Liver (tissue), 9 donors: ENCODE data around the gene ARHGEF40. TPM values are rescaled to one million over a fixed set of nuclear protein-coding genes. Genes with fewer than 3 reads are reported as not detected.

Experiments used
- DNase-seq: peaks from one replicate; pipeline ENCODE4 v3.0.0-alpha.2; 2017; ENCODE audit warnings: low spot score
- H3K27ac ChIP-seq, 2 donors: one replicate each; pipeline ENCODE4 v1.7.0; 2013; ENCODE audit warnings: inconsistent platforms in 2 of 2, low read length in 2 of 2, control low read depth in 1 of 2, low read depth in 1 of 2, mild to moderate bottlenecking in 1 of 2
- H3K27me3 ChIP-seq, 4 donors: one replicate each; pipeline versions ENCODE4 v1.6.1 to v1.7.0; 2013; ENCODE audit warnings: low read length in 3 of 4, inconsistent platforms in 1 of 4, mild to moderate bottlenecking in 1 of 4, moderate library complexity in 1 of 4; ENCODE audit not compliant: control insufficient read depth in 4 of 4, insufficient read depth in 4 of 4
- H3K36me3 ChIP-seq, 4 donors: one replicate each; pipeline versions ENCODE4 v1.6.1 to v1.7.0; 2013; ENCODE audit warnings: low read length in 3 of 4, mild to moderate bottlenecking in 3 of 4, low read depth in 1 of 4, moderate library complexity in 1 of 4; ENCODE audit not compliant: control insufficient read depth in 4 of 4, insufficient read depth in 3 of 4
- H3K4me1 ChIP-seq, 4 donors: one replicate each; pipeline versions ENCODE4 v1.6.1 to v1.7.0; 2013; ENCODE audit warnings: low read length in 3 of 4, mild to moderate bottlenecking in 3 of 4, moderate library complexity in 1 of 4; ENCODE audit not compliant: control insufficient read depth in 4 of 4, insufficient read depth in 4 of 4
- H3K4me3 ChIP-seq, 3 donors: one replicate each; pipeline versions ENCODE4 v1.6.1 to v1.7.0; 2013; ENCODE audit warnings: low read length in 3 of 3, control low read depth in 1 of 3, low read depth in 1 of 3, mild to moderate bottlenecking in 1 of 3
- H3K9ac ChIP-seq, 2 donors: one replicate each; pipeline ENCODE4 v1.7.0; 2013; ENCODE audit warnings: low read length in 2 of 2, mild to moderate bottlenecking in 2 of 2, moderate library complexity in 2 of 2, control low read depth in 1 of 2, low read depth in 1 of 2
- H3K9me3 ChIP-seq, 4 donors: one replicate each; pipeline versions ENCODE4 v1.6.1 to v1.7.0; 2013; ENCODE audit warnings: low read length in 3 of 4; ENCODE audit not compliant: control insufficient read depth in 4 of 4
- CTCF ChIP-seq: fragments of 150-350 bp; IDR thresholded peaks from 2 replicates; pipeline ENCODE4 v1.5.1; 2017; ENCODE audit warnings: improper control_type of control experiment, low read depth, low read length; ENCODE audit not compliant: missing input control
- EGR1 ChIP-seq, 2 donors: IDR thresholded peaks; 2 replicates each; pipeline ENCODE4 v1.6.1; 2016 to 2018; ENCODE audit warnings: antibody characterized with exemption in 2 of 2, low read depth in 2 of 2
- FOXA1 ChIP-seq: IDR thresholded peaks from 2 replicates; pipeline ENCODE4 v1.6.1; 2016; ENCODE audit warnings: antibody characterized with exemption
- FOXA2 ChIP-seq: IDR thresholded peaks from 2 replicates; pipeline ENCODE4 v1.6.1; 2016; ENCODE audit warnings: antibody characterized with exemption
- GABPA ChIP-seq, 2 donors: IDR thresholded peaks in 1 of 2; conservative IDR thresholded peaks in 1 of 2; 2 replicates each; pipeline ENCODE4 v1.6.1; 2016; ENCODE audit warnings: antibody characterized with exemption in 2 of 2, mild to moderate bottlenecking in 1 of 2, moderate library complexity in 1 of 2
- HNF4A ChIP-seq, 2 donors: conservative IDR thresholded peaks; 2 replicates each; pipeline ENCODE4 v1.6.1; 2016; ENCODE audit warnings: antibody characterized with exemption in 2 of 2, mild to moderate bottlenecking in 2 of 2
- HNF4G ChIP-seq: IDR thresholded peaks from 2 replicates; pipeline ENCODE4 v1.6.1; 2016; ENCODE audit warnings: antibody characterized with exemption
- JUND ChIP-seq, 2 donors: IDR thresholded peaks; 2 replicates each; pipeline ENCODE4 v1.6.1; 2016; ENCODE audit warnings: antibody characterized with exemption in 2 of 2
- MAX ChIP-seq: IDR thresholded peaks from 2 replicates; pipeline ENCODE4 v1.6.1; 2016; ENCODE audit warnings: antibody characterized with exemption
- NR2F2 ChIP-seq: IDR thresholded peaks from 2 replicates; pipeline ENCODE4 v1.6.1; 2016; ENCODE audit warnings: antibody characterized with exemption
- RAD21 ChIP-seq, 2 donors: IDR thresholded peaks; 2 replicates each; pipeline ENCODE4 v1.6.1; 2016; ENCODE audit warnings: antibody characterized with exemption in 2 of 2, mild to moderate bottlenecking in 2 of 2
- RXRA ChIP-seq, 2 donors: IDR thresholded peaks; 2 replicates each; pipeline ENCODE4 v1.6.1; 2017 to 2018; ENCODE audit warnings: antibody characterized with exemption in 2 of 2, mild to moderate bottlenecking in 1 of 2
- SP1 ChIP-seq: IDR thresholded peaks from 2 replicates; pipeline ENCODE4 v1.6.1; 2018; ENCODE audit warnings: antibody characterized with exemption, mild to moderate bottlenecking
- TAF1 ChIP-seq: conservative IDR thresholded peaks from 2 replicates; pipeline ENCODE4 v1.6.1; 2016; ENCODE audit warnings: antibody characterized with exemption, mild to moderate bottlenecking
- YY1 ChIP-seq: IDR thresholded peaks from 2 replicates; pipeline ENCODE4 v1.6.1; 2016; ENCODE audit warnings: antibody characterized with exemption, mild to moderate bottlenecking
- ZBTB33 ChIP-seq: IDR thresholded peaks from 2 replicates; pipeline ENCODE4 v1.6.1; 2016; ENCODE audit warnings: antibody characterized with exemption
- WGBS: extraction: QIAGEN DNeasy Blood & Tissue Kit; methylation state at CpG from one replicate; pipeline ENCODE4 v1.1.7; 2013; 5-methylcytosine and 5-hydroxymethylcytosine counted together
- polyA plus RNA-seq, 2 donors: library from polyadenylated mRNA; stranded (reverse) in 1 of 2; unstranded in 1 of 2; fragments of 200-250 nt in 1 of 2; fragments of >200 nt in 1 of 2; fragmentation: Nextera tagmentation in 1 of 2; extraction: Ambion mirVana in 1 of 2; gene quantifications; one replicate each; pipeline versions ENCODE4 v1.2.1 to v1.2.3, GENCODE V29; 2013 to 2015
- total RNA-seq, 2 donors: library from RNA; depleted of rRNA; stranded (reverse); fragments of >200 nt; gene quantifications; one replicate each; pipeline ENCODE4 v1.2.3, GENCODE V29; 2014
- TF ChIP-seq, protein P1 (sequence below): IDR thresholded peaks from 2 replicates; pipeline ENCODE4 v1.6.1; 2016; ENCODE audit warnings: antibody characterized with exemption
- TF ChIP-seq, protein P2 (sequence below): IDR thresholded peaks from 2 replicates; pipeline ENCODE4 v1.6.1; 2016; ENCODE audit warnings: antibody characterized with exemption, mild to moderate bottlenecking
- donor health status: healthy.
- donor health status: healthy.
- donor health status: healthy.
- donor health status: healthy.
- donor health status: healthy.

Gene ARHGEF40
- total and polyA plus RNA-seq, 4 donors, result 9.3 to 42.5 (median 16.9) TPM

DNA sequence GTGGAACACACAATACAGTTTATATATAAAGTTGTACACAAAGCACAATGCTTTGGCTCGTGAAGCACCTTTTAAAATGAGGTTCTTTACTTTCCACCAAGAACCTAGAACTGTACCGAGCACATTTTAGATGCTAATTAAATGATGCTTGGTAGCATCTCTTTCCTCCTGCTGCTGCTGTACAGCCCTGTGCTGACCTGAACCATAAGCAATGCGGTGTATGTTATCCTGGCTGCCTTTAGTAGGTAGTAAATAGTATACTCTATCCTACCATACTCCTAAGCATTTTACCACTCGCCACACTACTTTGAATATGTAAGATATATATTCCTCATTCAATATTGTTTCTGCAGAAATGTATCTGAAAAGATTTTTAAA is 15.3 kb upstream of the ARHGEF40 start:
- 31% methylated on average over 4 of the region's 4 CpGs for WGBS
- Histone ChIP-seq H3K9ac (peak overlapping the region in 1 of 2 donors; percentile 55), H3K27ac (peak overlapping the region; percentile 72 to 84)

DNA sequence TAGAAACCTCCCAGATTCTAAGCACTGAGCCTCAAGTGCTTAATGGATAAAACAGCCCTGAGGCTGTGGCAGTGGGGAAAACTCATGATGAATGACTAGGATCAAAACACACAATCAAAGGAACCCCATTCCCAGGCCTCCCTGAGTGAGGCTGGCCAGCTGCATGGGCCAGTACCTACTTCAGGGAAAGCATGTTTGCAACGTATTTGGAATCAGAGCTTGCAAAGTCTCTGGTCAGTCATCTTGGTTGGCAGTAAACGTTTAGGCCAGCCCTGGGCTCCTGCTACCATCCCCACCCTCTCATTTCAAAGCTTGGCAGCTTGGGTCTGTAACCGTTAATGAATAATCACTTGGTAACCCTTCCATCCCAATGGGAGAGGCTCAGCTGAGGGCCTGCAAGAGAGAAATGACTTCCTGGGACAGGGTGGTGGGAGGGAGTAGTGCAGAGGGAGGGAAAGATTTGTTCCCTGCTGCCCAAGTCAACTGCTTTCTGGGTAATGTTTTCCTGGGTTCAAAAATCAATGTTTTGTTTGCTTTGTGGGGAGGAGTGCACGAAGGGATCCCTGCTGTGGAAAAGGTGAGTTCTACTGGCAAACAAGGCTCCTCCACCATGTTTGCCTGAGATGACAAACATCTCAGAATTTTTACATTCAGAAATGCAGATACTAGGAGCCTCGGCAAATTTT is 14.5 kb upstream of the ARHGEF40 start:
- Histone ChIP-seq H3K9me3 (no peaks in the 10 kb centered on the region), H3K27ac (peak overlapping the region; percentile 72 to 84), H3K27me3 (no peaks in the 10 kb centered on the region), H3K4me3 (peak overlapping the region in 2 of 3 donors; percentile 10 to 24), H3K4me1 (peaks cover 15 to 56% (median 44%) of the 10 kb centered on the region in 4 donors), H3K36me3 (no peaks in the 10 kb centered on the region), H3K9ac (peak overlapping the region in 1 of 2 donors; percentile 25)
- TF ChIP-seq SP1 (peak; percentile 97), EGR1 (IDR thresholded peaks at IDR 0.05; ENCODE audit: low read depth in 2 of 2) (peak; percentile 64 to 94), MAX (peak; percentile 99), FOXA2 (peak; percentile 81), HNF4A (conservative IDR thresholded peaks at IDR 0.05) (peak; percentile 87 to 94), YY1 (peak; percentile 93), HNF4G (peak; percentile 63), NR2F2 (no peak), RAD21 (IDR thresholded peaks at IDR 0.05) (peak; percentile 55 to 68), GABPA (IDR thresholded peaks at IDR 0.05 in 1 of 2, conservative IDR thresholded peaks at IDR 0.05 in 1 of 2) (peak in 1 of 2 donors; percentile 74), FOXA1 (peak; percentile 70), TAF1 (peak; percentile 73), JUND (IDR thresholded peaks at IDR 0.05) (peak; percentile 86 to 97), RXRA (IDR thresholded peaks at IDR 0.05) (peak; percentile 88 to 96), ZBTB33 (peak; percentile 83), CTCF (peak; percentile 34)
- TF ChIP-seq, protein P1, sequence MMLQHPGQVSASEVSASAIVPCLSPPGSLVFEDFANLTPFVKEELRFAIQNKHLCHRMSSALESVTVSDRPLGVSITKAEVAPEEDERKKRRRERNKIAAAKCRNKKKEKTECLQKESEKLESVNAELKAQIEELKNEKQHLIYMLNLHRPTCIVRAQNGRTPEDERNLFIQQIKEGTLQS, result peak; percentile 71
- TF ChIP-seq, protein P2, sequence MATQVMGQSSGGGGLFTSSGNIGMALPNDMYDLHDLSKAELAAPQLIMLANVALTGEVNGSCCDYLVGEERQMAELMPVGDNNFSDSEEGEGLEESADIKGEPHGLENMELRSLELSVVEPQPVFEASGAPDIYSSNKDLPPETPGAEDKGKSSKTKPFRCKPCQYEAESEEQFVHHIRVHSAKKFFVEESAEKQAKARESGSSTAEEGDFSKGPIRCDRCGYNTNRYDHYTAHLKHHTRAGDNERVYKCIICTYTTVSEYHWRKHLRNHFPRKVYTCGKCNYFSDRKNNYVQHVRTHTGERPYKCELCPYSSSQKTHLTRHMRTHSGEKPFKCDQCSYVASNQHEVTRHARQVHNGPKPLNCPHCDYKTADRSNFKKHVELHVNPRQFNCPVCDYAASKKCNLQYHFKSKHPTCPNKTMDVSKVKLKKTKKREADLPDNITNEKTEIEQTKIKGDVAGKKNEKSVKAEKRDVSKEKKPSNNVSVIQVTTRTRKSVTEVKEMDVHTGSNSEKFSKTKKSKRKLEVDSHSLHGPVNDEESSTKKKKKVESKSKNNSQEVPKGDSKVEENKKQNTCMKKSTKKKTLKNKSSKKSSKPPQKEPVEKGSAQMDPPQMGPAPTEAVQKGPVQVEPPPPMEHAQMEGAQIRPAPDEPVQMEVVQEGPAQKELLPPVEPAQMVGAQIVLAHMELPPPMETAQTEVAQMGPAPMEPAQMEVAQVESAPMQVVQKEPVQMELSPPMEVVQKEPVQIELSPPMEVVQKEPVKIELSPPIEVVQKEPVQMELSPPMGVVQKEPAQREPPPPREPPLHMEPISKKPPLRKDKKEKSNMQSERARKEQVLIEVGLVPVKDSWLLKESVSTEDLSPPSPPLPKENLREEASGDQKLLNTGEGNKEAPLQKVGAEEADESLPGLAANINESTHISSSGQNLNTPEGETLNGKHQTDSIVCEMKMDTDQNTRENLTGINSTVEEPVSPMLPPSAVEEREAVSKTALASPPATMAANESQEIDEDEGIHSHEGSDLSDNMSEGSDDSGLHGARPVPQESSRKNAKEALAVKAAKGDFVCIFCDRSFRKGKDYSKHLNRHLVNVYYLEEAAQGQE, result peak; percentile 62
- 25% methylated on average over 5 of the region's 5 CpGs for WGBS
- peak; percentile 44 for DNase-seq

More for the DNA sequence above, 15.3 kb upstream of the ARHGEF40 start:
- TF ChIP-seq FOXA1 (no peak), SP1 (peak; percentile 40), RAD21 (IDR thresholded peaks at IDR 0.05) (no peak)
- no peak for DNase-seq
- Histone ChIP-seq H3K4me3 (peak overlapping the region in 1 of 3 donors; percentile 28), H3K4me1 (peaks cover 18 to 52% (median 37%) of the 10 kb centered on the region in 4 donors), H3K9me3 (no peaks in the 10 kb centered on the region), H3K36me3 (no peaks in the 10 kb centered on the region), H3K27me3 (no peaks in the 10 kb centered on the region)
